ENCODE results near the gene IGSF9B. TPM values are rescaled to one million over a fixed set of nuclear protein-coding genes. Genes with fewer than 3 reads are reported as not detected.

The IGSF9B gene
- total RNA-seq, 1 donor from 2014 or later = 13.1 TPM

GRCh38 chr11:133965031-133965601 is 8.3 kb upstream of the IGSF9B start:
- FAIRE-seq (no peak), DNase-seq (ENCODE audit: low read depth) (peak; percentile 44)
- TF ChIP-seq EZH2 (IDR thresholded peaks at IDR 0.05; ENCODE audit: insufficient read depth, low read length) = no peak
- TF ChIP-seq CTCF (IDR thresholded peaks at IDR 0.05; ENCODE audit: insufficient read depth, low read depth, low read length) = no peak
- Mint-ChIP-seq H3K27me3 (ENCODE audit: low read depth, unreplicated experiment) (peaks cover 56% of the 10 kb centered on the region), H3K36me3 (ENCODE audit: low read depth, unreplicated experiment) (peaks cover 1% of the 10 kb centered on the region), H3K4me3 (ENCODE audit: unreplicated experiment) (no peak overlapping the region), H3K4me1 (ENCODE audit: low read depth, unreplicated experiment) (peaks cover 3% of the 10 kb centered on the region), H3K27ac (ENCODE audit: unreplicated experiment) (no peak overlapping the region), H3K9me3 (ENCODE audit: unreplicated experiment) (no peaks in the 10 kb centered on the region)
- Histone ChIP-seq H2AFZ (ENCODE audit: low read depth, low read length) (no peak overlapping the region), H3K79me2 (ENCODE audit: insufficient read depth, low read length) (no peaks in the 10 kb centered on the region), H4K20me1 (ENCODE audit: insufficient read depth, low read length) (no peaks in the 10 kb centered on the region), H3K4me2 (ENCODE audit: low read length) (no peak overlapping the region), H3K9me3 (ENCODE audit: insufficient read depth, low read depth, low read length) (no peaks in the 10 kb centered on the region), H3K4me3 (ENCODE audit: insufficient read depth, low read depth, low read length) (no peak overlapping the region), H3K36me3 (ENCODE audit: insufficient read depth, low read length) (no peaks in the 10 kb centered on the region), H3K4me1 (ENCODE audit: insufficient read depth, low read length) (no peaks in the 10 kb centered on the region), H3K9ac (ENCODE audit: low read length) (no peak overlapping the region), H3K27ac (ENCODE audit: low read depth, low read length) (no peak overlapping the region), H3K27me3 (ENCODE audit: insufficient read depth, low read length) (no peaks in the 10 kb centered on the region)

DNA sequence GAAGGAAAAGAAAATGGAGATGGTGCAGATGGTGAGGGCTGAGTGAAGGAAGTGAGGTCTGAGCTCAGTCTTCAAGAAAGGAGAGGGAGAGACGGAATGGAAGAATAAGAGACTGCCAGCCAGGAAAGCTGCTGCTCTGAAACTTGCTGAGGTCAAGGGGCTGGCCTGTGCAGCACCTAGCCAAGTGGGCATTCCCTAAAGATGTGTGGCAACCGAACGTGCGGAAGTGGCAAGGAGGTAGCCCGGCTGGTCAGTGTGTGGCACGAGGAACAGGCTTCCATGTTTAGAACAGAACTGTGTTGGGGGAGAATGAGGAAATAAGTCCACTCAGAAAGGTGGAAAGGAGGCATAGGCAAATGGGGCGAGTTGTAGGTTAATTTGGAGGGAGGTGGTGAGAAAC is 7.6 kb upstream of the IGSF9B start:
- Histone ChIP-seq H3K4me2 (ENCODE audit: low read length) (no peak overlapping the region), H3K36me3 (ENCODE audit: insufficient read depth, low read length) (no peaks in the 10 kb centered on the region), H4K20me1 (ENCODE audit: insufficient read depth, low read length) (no peaks in the 10 kb centered on the region), H3K4me3 (ENCODE audit: insufficient read depth, low read depth, low read length) (no peak overlapping the region), H3K27ac (ENCODE audit: low read depth, low read length) (no peak overlapping the region), H3K9me3 (ENCODE audit: insufficient read depth, low read depth, low read length) (no peaks in the 10 kb centered on the region), H3K27me3 (ENCODE audit: insufficient read depth, low read length) (peaks cover 2% of the 10 kb centered on the region), H3K79me2 (ENCODE audit: insufficient read depth, low read length) (no peaks in the 10 kb centered on the region), H3K4me1 (ENCODE audit: insufficient read depth, low read length) (no peaks in the 10 kb centered on the region), H3K9ac (ENCODE audit: low read length) (no peak overlapping the region), H2AFZ (ENCODE audit: low read depth, low read length) (no peak overlapping the region)
- no peak overlapping the region for H3K4me3 Mint-ChIP-seq (ENCODE audit: unreplicated experiment)
- H3K27ac Mint-ChIP-seq (ENCODE audit: unreplicated experiment) = no peak overlapping the region
- H3K9me3 Mint-ChIP-seq (ENCODE audit: unreplicated experiment) = no peaks in the 10 kb centered on the region
- peaks cover 51% of the 10 kb centered on the region for H3K27me3 Mint-ChIP-seq (ENCODE audit: low read depth, unreplicated experiment)
- H3K4me1 Mint-ChIP-seq (ENCODE audit: low read depth, unreplicated experiment) = peaks cover 3% of the 10 kb centered on the region
- FAIRE-seq (no peak), DNase-seq (ENCODE audit: low read depth) (no peak)
- TF ChIP-seq CTCF (IDR thresholded peaks at IDR 0.05; ENCODE audit: insufficient read depth, low read depth, low read length) (no peak), EZH2 (IDR thresholded peaks at IDR 0.05; ENCODE audit: insufficient read depth, low read length) (no peak)
- no peaks in the 10 kb centered on the region for H3K36me3 Mint-ChIP-seq (ENCODE audit: low read depth, unreplicated experiment)

DNA sequence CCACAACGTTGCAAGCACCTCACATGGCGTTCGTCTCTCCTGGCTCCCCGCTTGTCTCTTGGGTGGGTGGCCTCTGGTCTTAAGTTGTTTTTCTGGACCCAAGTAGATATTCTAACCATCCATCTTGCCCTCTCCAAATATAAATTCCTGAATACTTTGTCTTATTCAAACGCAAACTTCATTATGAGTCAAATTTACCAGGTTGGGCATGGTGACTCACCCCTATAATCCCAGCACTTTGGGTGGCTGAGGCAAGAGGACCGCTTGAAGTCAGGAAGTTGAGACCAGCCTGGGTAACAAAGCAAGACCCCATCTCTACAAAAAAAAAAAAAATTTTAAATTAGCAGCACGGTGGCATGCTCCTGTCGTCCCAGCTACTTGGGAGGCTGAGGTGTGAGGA is 5.1 kb upstream of the IGSF9B start:
- Histone ChIP-seq H3K79me2 (ENCODE audit: insufficient read depth, low read length) (no peaks in the 10 kb centered on the region), H2AFZ (ENCODE audit: low read depth, low read length) (no peak overlapping the region), H3K4me2 (ENCODE audit: low read length) (no peak overlapping the region), H3K36me3 (ENCODE audit: insufficient read depth, low read length) (no peaks in the 10 kb centered on the region), H3K27ac (ENCODE audit: low read depth, low read length) (no peak overlapping the region), H3K4me1 (ENCODE audit: insufficient read depth, low read length) (peaks cover 14% of the 10 kb centered on the region), H3K4me3 (ENCODE audit: insufficient read depth, low read depth, low read length) (no peak overlapping the region), H3K9me3 (ENCODE audit: insufficient read depth, low read depth, low read length) (no peaks in the 10 kb centered on the region), H3K9ac (ENCODE audit: low read length) (no peak overlapping the region), H3K27me3 (ENCODE audit: insufficient read depth, low read length) (peaks cover 10% of the 10 kb centered on the region), H4K20me1 (ENCODE audit: insufficient read depth, low read length) (no peaks in the 10 kb centered on the region)
- H3K27me3 Mint-ChIP-seq (ENCODE audit: low read depth, unreplicated experiment) = peaks cover 33% of the 10 kb centered on the region
- no peak overlapping the region for H3K27ac Mint-ChIP-seq (ENCODE audit: unreplicated experiment)
- FAIRE-seq = no peak
- H3K9me3 Mint-ChIP-seq (ENCODE audit: unreplicated experiment) = peaks cover 2% of the 10 kb centered on the region
- no peak for DNase-seq (ENCODE audit: low read depth)
- TF ChIP-seq EZH2 (IDR thresholded peaks at IDR 0.05; ENCODE audit: insufficient read depth, low read length) (no peak), CTCF (IDR thresholded peaks at IDR 0.05; ENCODE audit: insufficient read depth, low read depth, low read length) (no peak)
- H3K4me1 Mint-ChIP-seq (ENCODE audit: low read depth, unreplicated experiment) = peaks cover 10% of the 10 kb centered on the region
- no peak overlapping the region for H3K4me3 Mint-ChIP-seq (ENCODE audit: unreplicated experiment)
- no peaks in the 10 kb centered on the region for H3K36me3 Mint-ChIP-seq (ENCODE audit: low read depth, unreplicated experiment)
